Transverse colon (tissue), 4 donors: ENCODE data around the gene TMEM208. TPM values are rescaled to one million over a fixed set of nuclear protein-coding genes. Genes with fewer than 3 reads are reported as not detected.

Experiments
- DNase-seq: peaks from one replicate; pipeline ENCODE4 v3.0.0-alpha.2; 2019
- H3K27ac ChIP-seq, 4 donors: fragments of 200-600 bp; sonication (generic); 2 replicates each; pipeline ENCODE4 v1.5.1; 2016 to 2018; ENCODE audit warnings: inconsistent platforms in 4 of 4
- H3K27me3 ChIP-seq: fragments of 200-600 bp; sonication (generic); 2 replicates; pipeline ENCODE4 v1.5.1; 2017; ENCODE audit warnings: inconsistent platforms
- H3K36me3 ChIP-seq, 4 donors: fragments of 200-600 bp; sonication (generic); 2 replicates each; pipeline ENCODE4 v1.5.1; 2017 to 2019; ENCODE audit warnings: inconsistent platforms in 4 of 4
- H3K4me1 ChIP-seq, 4 donors: fragments of 200-600 bp; sonication (generic); 2 replicates each; pipeline ENCODE4 v1.5.1; 2017 to 2020; ENCODE audit warnings: inconsistent platforms in 4 of 4
- H3K4me3 ChIP-seq, 4 donors: fragments of 200-600 bp; sonication (generic); 1 replicate in 1 of 4; 2 replicates in 3 of 4; pipeline versions ENCODE4 v1.5.1 to v1.6.1; 2017 to 2019; ENCODE audit warnings: inconsistent platforms in 4 of 4
- H3K9me3 ChIP-seq, 2 donors: fragments of 200-600 bp; sonication (generic); 2 replicates each; pipeline ENCODE4 v1.5.1; 2017 to 2019; ENCODE audit warnings: inconsistent platforms in 2 of 2
- EP300 ChIP-seq: sonication (generic); formaldehyde crosslinking; IDR thresholded peaks from one replicate; pipeline ENCODE4 v1.6.1; 2017; ENCODE audit warnings: antibody characterized with exemption, low read depth
- POLR2A ChIP-seq: fragments of 450-650 bp; IDR thresholded peaks from one replicate; pipeline ENCODE4 v1.6.1; 2016; ENCODE audit warnings: antibody characterized with exemption, mild to moderate bottlenecking, moderate library complexity
- POLR2AphosphoS5 ChIP-seq, 3 donors: sonication (generic); formaldehyde crosslinking; IDR thresholded peaks; one replicate each; pipeline ENCODE4 v1.6.1; 2016; ENCODE audit warnings: antibody characterized with exemption in 3 of 3
- WGBS, 2 donors: methylation state at CpG; one replicate each; pipeline ENCODE4 v1.1.5; 2018; ENCODE audit warnings: low coverage in 1 of 2; 5-methylcytosine and 5-hydroxymethylcytosine counted together
- in situ Hi-C, 4 donors: fragments of 200-750 bp; cut with MboI; loops; one replicate each; pipeline versions ENCODE4 v1.15.0 to v1.15.1; 2017; ENCODE audit warnings: low sequenced_read_pairs in 3 of 4, low pct_ligation_motif_present in 1 of 4, low pct_unique_long_range_greater_than_20kb in 1 of 4
- intact Hi-C: fragments of 100-400 bp; cut with DNase I; formaldehyde crosslinking; loops from one replicate; pipeline ENCODE4 v1.15.1; 2023; ENCODE audit warnings: low total_unique reads
- total RNA-seq, 4 donors: library from RNA; depleted of rRNA; stranded (reverse); fragments of >200 nt; gene quantifications; one replicate each; pipeline ENCODE4 v1.1.0, GENCODE V29; 2016
- TF ChIP-seq, protein P1 (sequence below), 5 experiments: fragments of 200-600 bp in 3 of 5; fragments of 450-650 bp in 2 of 5; sonication (generic) in 3 of 5; IDR thresholded peaks; 1 replicate in 2 of 5; 2 replicates in 3 of 5; pipeline ENCODE4 v1.5.1; 2016 to 2017; ENCODE audit warnings: antibody characterized with exemption in 5 of 5, inconsistent platforms in 3 of 5, mild to moderate bottlenecking in 2 of 5, moderate library complexity in 1 of 5

TMEM208 gene
- total RNA-seq, 4 donors from 2014 or later = 29.5 to 50.2 (median 39.3) TPM; not detected in 1

DNA sequence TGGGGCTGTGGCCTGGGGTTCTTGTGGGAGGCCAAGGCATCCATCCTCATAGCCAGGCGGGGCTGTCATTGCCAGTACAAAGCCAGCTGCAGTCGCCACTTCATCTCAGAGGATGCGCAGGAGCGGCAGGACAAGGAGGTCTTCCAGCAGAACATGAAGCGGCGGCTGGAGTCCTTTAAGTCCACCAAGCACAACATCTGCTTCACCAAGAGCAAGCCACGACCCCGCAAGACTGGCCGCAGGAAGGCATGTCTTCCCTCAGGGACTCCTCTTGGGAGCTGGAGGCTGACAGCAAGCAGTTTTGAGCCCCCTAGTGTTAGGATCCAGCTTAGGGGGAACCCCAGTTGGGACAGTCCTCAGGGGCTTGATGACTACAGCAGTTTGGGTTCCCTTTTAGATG, 37.3 kb downstream of the TMEM208 start:
- no peaks in the 10 kb centered on the region for H3K4me1 ChIP-seq
- TF ChIP-seq POLR2A (no peak), EP300 (no peak), POLR2AphosphoS5 (IDR thresholded peaks at IDR 0.05) (no peak)
- TF ChIP-seq, protein P1, sequence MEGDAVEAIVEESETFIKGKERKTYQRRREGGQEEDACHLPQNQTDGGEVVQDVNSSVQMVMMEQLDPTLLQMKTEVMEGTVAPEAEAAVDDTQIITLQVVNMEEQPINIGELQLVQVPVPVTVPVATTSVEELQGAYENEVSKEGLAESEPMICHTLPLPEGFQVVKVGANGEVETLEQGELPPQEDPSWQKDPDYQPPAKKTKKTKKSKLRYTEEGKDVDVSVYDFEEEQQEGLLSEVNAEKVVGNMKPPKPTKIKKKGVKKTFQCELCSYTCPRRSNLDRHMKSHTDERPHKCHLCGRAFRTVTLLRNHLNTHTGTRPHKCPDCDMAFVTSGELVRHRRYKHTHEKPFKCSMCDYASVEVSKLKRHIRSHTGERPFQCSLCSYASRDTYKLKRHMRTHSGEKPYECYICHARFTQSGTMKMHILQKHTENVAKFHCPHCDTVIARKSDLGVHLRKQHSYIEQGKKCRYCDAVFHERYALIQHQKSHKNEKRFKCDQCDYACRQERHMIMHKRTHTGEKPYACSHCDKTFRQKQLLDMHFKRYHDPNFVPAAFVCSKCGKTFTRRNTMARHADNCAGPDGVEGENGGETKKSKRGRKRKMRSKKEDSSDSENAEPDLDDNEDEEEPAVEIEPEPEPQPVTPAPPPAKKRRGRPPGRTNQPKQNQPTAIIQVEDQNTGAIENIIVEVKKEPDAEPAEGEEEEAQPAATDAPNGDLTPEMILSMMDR (IDR thresholded peaks at IDR 0.05) = no peak
- in situ Hi-C loops = no loop called here
- no peak for DNase-seq
- H3K36me3 ChIP-seq = no peaks in the 10 kb centered on the region
- no peaks in the 10 kb centered on the region for H3K9me3 ChIP-seq
- WGBS, 2 donors = 81% methylated on average over 9 of the region's 9 CpGs; no CpG with 5 or more reads in 1 of the 2 donors
- no peak overlapping the region for H3K27ac ChIP-seq
- H3K27me3 ChIP-seq = no peaks in the 10 kb centered on the region
- no peak overlapping the region for H3K4me3 ChIP-seq
- intact Hi-C loops = no loop called here

GRCh38 chr16:67264866-67265265, 37.9 kb downstream of the TMEM208 start:
- H3K36me3 ChIP-seq = no peaks in the 10 kb centered on the region
- no peak for DNase-seq
- H3K4me1 ChIP-seq = no peaks in the 10 kb centered on the region
- WGBS, 2 donors = 87 to 88% methylated on average over 3 to 5 of the region's 5 CpGs
- in situ Hi-C loops = no loop called here
- TF ChIP-seq, protein P1 (IDR thresholded peaks at IDR 0.05) = no peak
- no peak for TF ChIP-seq EP300
- no peak for TF ChIP-seq POLR2A
- TF ChIP-seq POLR2AphosphoS5 (IDR thresholded peaks at IDR 0.05) = no peak
- H3K4me3 ChIP-seq = no peak overlapping the region
- H3K27me3 ChIP-seq = peaks cover 1% of the 10 kb centered on the region
- intact Hi-C loops = no loop called here
- H3K9me3 ChIP-seq = no peaks in the 10 kb centered on the region
- no peak overlapping the region for H3K27ac ChIP-seq

DNA sequence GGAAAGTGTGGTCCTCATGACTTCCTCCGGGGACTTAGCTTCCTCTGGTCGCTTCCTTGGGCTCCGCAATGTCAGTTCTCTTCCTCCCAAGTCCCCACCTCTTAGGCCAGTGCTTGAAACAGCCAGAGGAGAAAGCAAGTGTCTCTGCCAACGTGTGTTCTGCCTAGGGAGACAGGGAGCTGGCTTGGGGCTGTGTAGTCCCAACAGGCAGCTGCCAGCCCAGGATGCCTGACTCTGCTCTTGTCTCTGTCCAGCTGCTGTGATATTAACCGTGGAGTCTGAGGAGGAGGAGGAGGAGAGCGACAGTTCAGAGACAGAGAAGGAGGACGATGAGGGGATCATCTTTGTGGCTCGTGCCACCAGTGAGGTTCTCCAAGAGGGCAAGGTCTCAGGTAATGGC, 38.9 kb downstream of the TMEM208 start:
- Histone ChIP-seq H3K36me3 (no peaks in the 10 kb centered on the region), H3K4me3 (no peak overlapping the region), H3K27ac (no peak overlapping the region), H3K4me1 (no peaks in the 10 kb centered on the region), H3K9me3 (no peaks in the 10 kb centered on the region), H3K27me3 (peaks cover 3% of the 10 kb centered on the region)
- 58 to 72% methylated on average over 4 to 8 of the region's 8 CpGs for WGBS, 2 donors
- TF ChIP-seq POLR2A (no peak), POLR2AphosphoS5 (IDR thresholded peaks at IDR 0.05) (no peak)
- TF ChIP-seq, protein P1 (IDR thresholded peaks at IDR 0.05) = no peak
- in situ Hi-C loops = no loop called here
- intact Hi-C loops = no loop called here
- no peak for DNase-seq

GRCh38 chr16:67268136-67268579, 41.2 kb downstream of the TMEM208 start:
- H3K27ac ChIP-seq = no peak overlapping the region
- TF ChIP-seq POLR2AphosphoS5 (IDR thresholded peaks at IDR 0.05) (no peak), EP300 (no peak), POLR2A (no peak)
- TF ChIP-seq, protein P1 (IDR thresholded peaks at IDR 0.05) = no peak

More at GRCh38 chr16:67268136-67268579, 41.2 kb downstream of the TMEM208 start:
- in situ Hi-C loops (no loop called here), intact Hi-C loops (no loop called here)
- H3K9me3 ChIP-seq = no peaks in the 10 kb centered on the region
- no peaks in the 10 kb centered on the region for H3K4me1 ChIP-seq
- peaks cover 3% of the 10 kb centered on the region for H3K27me3 ChIP-seq
- DNase-seq = no peak
- WGBS, 2 donors = 60 to 67% methylated on average over 5 of the region's 5 CpGs
- no peak overlapping the region for H3K4me3 ChIP-seq
- no peaks in the 10 kb centered on the region for H3K36me3 ChIP-seq
